ENCODE measurements around the gene PARP3. TPM values are rescaled to one million over a fixed set of nuclear protein-coding genes. Genes with fewer than 3 reads are reported as not detected.

PARP3 gene
- total RNA-seq, 3 donors from 2014 or later (not counting 1 experiment from before 2014, with no cell fraction given): 4.6 to 7.4 (median 5.6) TPM

GRCh38 chr3:51966016-51966415 is 23.9 kb downstream of the PARP3 start:
- DNase-seq (no peak), ATAC-seq (no peak)
- 94% methylated on average over 2 of the region's 2 CpGs for WGBS (ENCODE audit: insufficient coverage)
- Histone ChIP-seq H3K27ac (ENCODE audit: low read length) (no peak overlapping the region), H3K9me3 (ENCODE audit: control insufficient read depth, insufficient read depth, low read length) (no peaks in the 10 kb centered on the region), H3K36me3 (ENCODE audit: control insufficient read depth, insufficient read depth, low read length) (no peaks in the 10 kb centered on the region), H3K4me1 (ENCODE audit: control insufficient read depth, insufficient read depth, low read length) (peaks cover 18% of the 10 kb centered on the region), H3K4me3 (ENCODE audit: low read length) (no peak overlapping the region), H3K27me3 (ENCODE audit: control insufficient read depth, insufficient read depth, low read length) (peaks cover 3% of the 10 kb centered on the region)
- no peaks in the 10 kb centered on the region for H3K9me3 Mint-ChIP-seq
- intact Hi-C loops (cut with micrococcal nuclease): no loop called here
- peaks cover 0 to 6% of the 10 kb centered on the region in 2 donors for H3K27me3 Mint-ChIP-seq (ENCODE audit: low read depth in 2 of 2)
- H3K4me1 Mint-ChIP-seq: peaks cover 0 to 30% of the 10 kb centered on the region in 2 donors
- TF ChIP-seq CTCF (IDR thresholded peaks at IDR 0.05): no peak
- H3K27ac Mint-ChIP-seq: peak overlapping the region in 1 of 2 donors; percentile 69
- H3K4me3 Mint-ChIP-seq: peak overlapping the region; percentile 79
- no peaks in the 10 kb centered on the region for H3K36me3 Mint-ChIP-seq

- no peak for DNase-seq
- ATAC-seq: no peak
- WGBS (ENCODE audit: insufficient coverage): 96% methylated on average over 4 of the region's 5 CpGs
- no peaks in the 10 kb centered on the region for H3K9me3 Mint-ChIP-seq
- peaks cover 0 to 30% of the 10 kb centered on the region in 2 donors for H3K4me1 Mint-ChIP-seq
- peak overlapping the region; percentile 79 for H3K4me3 Mint-ChIP-seq
- Histone ChIP-seq H3K4me3 (ENCODE audit: low read length) (peak overlapping the region; percentile 47), H3K27me3 (ENCODE audit: control insufficient read depth, insufficient read depth, low read length) (peaks cover 3% of the 10 kb centered on the region), H3K4me1 (ENCODE audit: control insufficient read depth, insufficient read depth, low read length) (peaks cover 18% of the 10 kb centered on the region), H3K36me3 (ENCODE audit: control insufficient read depth, insufficient read depth, low read length) (no peaks in the 10 kb centered on the region), H3K9me3 (ENCODE audit: control insufficient read depth, insufficient read depth, low read length) (no peaks in the 10 kb centered on the region), H3K27ac (ENCODE audit: low read length) (no peak overlapping the region)
- no peak for TF ChIP-seq CTCF (IDR thresholded peaks at IDR 0.05)
- intact Hi-C loops (cut with micrococcal nuclease): no loop called here
- no peaks in the 10 kb centered on the region for H3K36me3 Mint-ChIP-seq
- peaks cover 0 to 6% of the 10 kb centered on the region in 2 donors for H3K27me3 Mint-ChIP-seq (ENCODE audit: low read depth in 2 of 2)
- peak overlapping the region in 1 of 2 donors; percentile 69 for H3K27ac Mint-ChIP-seq
Observed at GRCh38 chr3:51966486-51966885, 24.3 kb downstream of the PARP3 start.

- no peak overlapping the region for H3K27ac ChIP-seq (ENCODE audit: low read length)
Observed at GRCh38 chr3:51966922-51967383, 24.8 kb downstream of the PARP3 start.

More at GRCh38 chr3:51966922-51967383, 24.8 kb downstream of the PARP3 start:
- Histone ChIP-seq H3K4me3 (ENCODE audit: low read length) (peak overlapping the region; percentile 47), H3K4me1 (ENCODE audit: control insufficient read depth, insufficient read depth, low read length) (peaks cover 18% of the 10 kb centered on the region), H3K36me3 (ENCODE audit: control insufficient read depth, insufficient read depth, low read length) (no peaks in the 10 kb centered on the region), H3K27me3 (ENCODE audit: control insufficient read depth, insufficient read depth, low read length) (peaks cover 3% of the 10 kb centered on the region), H3K9me3 (ENCODE audit: control insufficient read depth, insufficient read depth, low read length) (no peaks in the 10 kb centered on the region)
- ATAC-seq: peak; percentile 60 to 77 (median 73)
- WGBS (ENCODE audit: insufficient coverage): 7% methylated on average over 33 of the region's 33 CpGs
- H3K27ac Mint-ChIP-seq: peak overlapping the region in 1 of 2 donors; percentile 69
- H3K4me1 Mint-ChIP-seq: peaks cover 0 to 30% of the 10 kb centered on the region in 2 donors
- H3K36me3 Mint-ChIP-seq: no peaks in the 10 kb centered on the region
- no peak for TF ChIP-seq CTCF (IDR thresholded peaks at IDR 0.05)
- intact Hi-C loops (cut with micrococcal nuclease): no loop called here
- DNase-seq: no peak
- H3K27me3 Mint-ChIP-seq (ENCODE audit: low read depth in 2 of 2): peaks cover 0 to 6% of the 10 kb centered on the region in 2 donors
- no peaks in the 10 kb centered on the region for H3K9me3 Mint-ChIP-seq
- peak overlapping the region; percentile 79 for H3K4me3 Mint-ChIP-seq
